Left colon (tissue), 2 donors: ENCODE measurements around the gene CRYBB1. TPM values are rescaled to one million over a fixed set of nuclear protein-coding genes. Genes with fewer than 3 reads are reported as not detected.

Experiments
- ATAC-seq: fragments of 200-7000 bp; cut with Tn5 transposase; one replicate; pipeline ENCODE4 v1.9.1; 2020; ENCODE audit warnings: mild to moderate bottlenecking, moderate library complexity
- DNase-seq, 2 donors: peaks; one replicate each; pipeline ENCODE4 v3.0.0-alpha.2; 2020
- intact Hi-C, 2 donors: fragments of 100-400 bp; cut with DNase I in 1 of 2; cut with micrococcal nuclease in 1 of 2; formaldehyde crosslinking; loops; one replicate each; pipeline versions ENCODE4 v1.11.2 to v1.14.0; 2022; cut with DNase I, micrococcal nuclease
- long read RNA-seq: library from polyadenylated mRNA; unstranded; transcript quantifications from one replicate; pipeline ENCODE4 v2.0.0, GENCODE V29; 2021
- total RNA-seq, 2 donors: library from RNA; stranded (reverse); fragmentation: NEBNext Ultra II Directional; extraction: Animal tissue kit (Norgen Biotek cat#: 25700); gene quantifications; one replicate each; pipeline ENCODE4 v1.2.1, GENCODE V29; 2021
- donor health status: DM: no; HTN: no; CAD: no.
- donor health status: DM: yes; HTN: yes; CAD: no.

CRYBB1 gene
- total RNA-seq, result under 1 TPM in 1 of 2 donors, not detected in 1; 0.36 TPM
- long read RNA-seq, result 0 reads

GRCh38 chr22:26617271-26618199, at the start of gene CRYBB1:
Gene CRYBB1 (minus strand): TSS chr22:26618027. CDS start chr22:26616319, 1,708 bp downstream.
- intact Hi-C loops, result no loop called here
- DNase-seq (peak in 1 of 2 donors; percentile 40), ATAC-seq (peak; percentile 24)

- intact Hi-C loops, result no loop called here
- no peak for ATAC-seq
Observed at GRCh38 chr22:26667140-26667539, 49.3 kb upstream of the CRYBB1 start.

GRCh38 chr22:26665813-26666231, 48.0 kb upstream of the CRYBB1 start:
- DNase-seq (no peak), ATAC-seq (no peak)
- intact Hi-C loops, result no loop called here

More at GRCh38 chr22:26667140-26667539, 49.3 kb upstream of the CRYBB1 start:
- no peak for DNase-seq

- ATAC-seq (no peak), DNase-seq (no peak)
- intact Hi-C loops, result no loop called here
Observed at GRCh38 chr22:26663374-26663923, 45.6 kb upstream of the CRYBB1 start.

- intact Hi-C loops, result no loop called here
- ATAC-seq (no peak), DNase-seq (no peak)
Observed at GRCh38 chr22:26662160-26662559, 44.3 kb upstream of the CRYBB1 start.

- no peak for ATAC-seq
- no peak for DNase-seq
- intact Hi-C loops, result no loop called here
Observed at GRCh38 chr22:26660961-26661578, 43.2 kb upstream of the CRYBB1 start.

GRCh38 chr22:26660356-26660755, 42.5 kb upstream of the CRYBB1 start:
- no peak for DNase-seq
- ATAC-seq, result no peak
- intact Hi-C loops, result no loop called here

- ATAC-seq, result peak; percentile 58
- intact Hi-C loops, result no loop called here
- peak; percentile 52 to 73 for DNase-seq
Observed at GRCh38 chr22:26658671-26659478, 41.0 kb upstream of the CRYBB1 start.

GRCh38 chr22:26658161-26658560, 40.3 kb upstream of the CRYBB1 start:
- no peak for ATAC-seq
- DNase-seq, result no peak
- intact Hi-C loops, result no loop called here

GRCh38 chr22:26656891-26657851, 39.3 kb upstream of the CRYBB1 start, which contains the start of gene MIAT:
Gene MIAT (plus strand): TSS chr22:26657588.
- DNase-seq, result peak in 1 of 2 donors; percentile 53
- intact Hi-C loops, result no loop called here

GRCh38 chr22:26651815-26652214, 34.0 kb upstream of the CRYBB1 start:
- intact Hi-C loops, result no loop called here
- no peak for DNase-seq

More at GRCh38 chr22:26656891-26657851, 39.3 kb upstream of the CRYBB1 start, which contains the start of gene MIAT:
- peak; percentile 48 for ATAC-seq

GRCh38 chr22:26650722-26651421, 33.0 kb upstream of the CRYBB1 start:
- intact Hi-C loops, result no loop called here
- ATAC-seq, result no peak
- no peak for DNase-seq

More at GRCh38 chr22:26651815-26652214, 34.0 kb upstream of the CRYBB1 start:
- no peak for ATAC-seq

GRCh38 chr22:26648528-26649388, 30.9 kb upstream of the CRYBB1 start:
- DNase-seq (no peak), ATAC-seq (no peak)
- intact Hi-C loops, result no loop called here

GRCh38 chr22:26648011-26648497, 30.2 kb upstream of the CRYBB1 start:
- ATAC-seq (no peak), DNase-seq (no peak)
- intact Hi-C loops, result no loop called here

- ATAC-seq, result no peak
- intact Hi-C loops, result no loop called here
- no peak for DNase-seq
Observed at GRCh38 chr22:26646158-26646557, 28.3 kb upstream of the CRYBB1 start.
